ENCODE data around the gene ADARB2.
"Not testable (repeated sequence)": the region's sequence is repeated elsewhere in the genome, so short reads cannot be mapped to it uniquely, and the experiment has no call there.

ADARB2 gene

DNA sequence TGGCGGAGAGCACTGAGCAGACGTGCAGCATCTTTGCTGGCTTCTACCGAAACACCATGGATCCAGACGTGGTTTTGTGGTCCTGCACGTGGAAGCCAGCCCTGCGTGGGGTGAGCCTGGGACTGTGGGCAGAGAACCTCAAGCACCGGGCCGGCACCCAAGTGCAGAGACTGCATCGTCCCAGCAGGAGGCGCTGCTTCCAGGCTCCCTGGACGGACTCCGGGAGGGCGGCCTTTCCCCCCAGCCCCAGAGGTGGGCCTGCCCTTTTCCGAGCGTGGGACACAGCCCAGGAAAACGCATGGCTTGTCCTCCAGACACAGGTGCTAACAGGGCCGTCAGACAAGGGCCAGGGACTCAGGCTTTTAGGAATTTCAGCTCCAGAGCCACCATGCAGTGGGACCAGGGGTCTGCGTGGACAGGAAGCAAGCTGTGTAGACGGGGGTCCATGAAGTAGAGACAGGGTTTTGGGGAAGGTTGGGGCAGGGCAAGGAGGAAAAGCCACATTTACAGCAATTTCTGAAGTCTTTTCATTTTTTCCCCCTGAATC is 377.2 kb downstream of the ADARB2 start:
- no peak for DNase-seq

DNA sequence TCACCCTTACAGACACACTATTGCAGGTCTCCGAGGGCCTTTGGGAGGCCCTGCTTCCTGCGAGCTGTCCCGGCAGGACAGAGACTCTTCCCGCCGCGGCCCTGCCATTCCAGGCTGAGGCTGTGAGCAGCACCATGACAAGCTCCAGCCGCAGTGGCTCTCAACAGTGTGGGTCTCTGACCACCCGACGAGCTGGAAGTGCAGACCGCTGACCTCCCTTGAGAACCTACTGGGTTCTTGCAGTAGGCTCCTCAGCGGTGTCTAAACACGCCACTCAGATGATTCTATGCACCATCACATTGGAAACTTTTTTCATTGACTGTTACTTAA is 377.7 kb downstream of the ADARB2 start:
- DNase-seq = no peak

DNA sequence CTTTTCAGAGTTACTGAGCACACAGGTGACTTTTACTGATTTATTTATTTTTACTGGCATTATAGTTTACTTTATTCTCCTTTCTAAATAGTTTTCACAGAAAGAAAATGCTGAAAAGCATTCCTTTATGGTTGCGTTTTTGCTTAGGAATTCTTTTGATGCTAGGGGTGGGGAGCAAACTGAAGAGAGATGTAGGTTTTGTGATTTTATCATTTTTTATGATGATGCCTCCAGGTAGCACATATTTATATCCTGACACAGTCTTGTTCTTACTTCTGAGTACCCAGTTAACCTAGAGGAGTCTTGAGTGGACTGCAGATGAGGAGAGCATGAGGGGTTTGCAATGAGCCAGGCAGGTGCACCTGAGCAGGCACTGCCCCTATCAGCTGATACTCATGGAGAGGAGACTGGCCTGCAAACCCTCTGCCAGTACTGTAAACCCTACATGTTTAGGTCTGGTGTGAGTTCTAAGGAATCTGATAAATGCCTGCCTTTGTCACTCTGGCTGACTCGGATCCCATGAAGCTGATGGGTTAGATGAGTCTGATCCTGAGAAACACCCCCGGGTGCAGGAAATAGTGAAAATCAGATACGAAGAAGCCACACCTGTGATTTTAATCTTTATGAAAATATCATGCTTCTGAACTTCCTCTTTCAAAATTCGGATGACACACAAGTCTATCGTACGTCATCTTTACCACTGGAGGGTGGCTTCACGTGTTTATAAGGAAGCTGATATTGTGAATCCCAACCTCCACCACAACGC is 378.3 kb downstream of the ADARB2 start:
- no peak for DNase-seq

DNA sequence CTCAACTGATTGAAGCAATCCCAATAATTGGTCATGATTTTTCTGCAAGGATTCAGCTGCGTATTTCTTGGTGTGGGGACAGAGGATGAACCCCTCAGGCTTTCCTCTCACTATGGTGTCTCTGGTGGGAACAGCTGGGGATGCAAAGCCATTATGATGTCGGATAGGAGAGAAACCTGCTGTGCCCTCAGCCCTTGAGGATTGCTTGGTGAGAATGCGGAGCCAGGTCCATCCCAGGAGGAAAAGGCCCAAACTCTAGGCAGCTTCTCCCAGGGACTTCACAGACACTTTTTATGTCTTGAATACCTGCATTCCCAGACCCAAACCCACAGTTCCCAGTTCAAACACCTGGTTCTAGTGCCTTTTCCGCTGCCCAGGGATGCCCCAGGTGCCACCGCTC is 379.2 kb downstream of the ADARB2 start:
- no peak for DNase-seq

DNA sequence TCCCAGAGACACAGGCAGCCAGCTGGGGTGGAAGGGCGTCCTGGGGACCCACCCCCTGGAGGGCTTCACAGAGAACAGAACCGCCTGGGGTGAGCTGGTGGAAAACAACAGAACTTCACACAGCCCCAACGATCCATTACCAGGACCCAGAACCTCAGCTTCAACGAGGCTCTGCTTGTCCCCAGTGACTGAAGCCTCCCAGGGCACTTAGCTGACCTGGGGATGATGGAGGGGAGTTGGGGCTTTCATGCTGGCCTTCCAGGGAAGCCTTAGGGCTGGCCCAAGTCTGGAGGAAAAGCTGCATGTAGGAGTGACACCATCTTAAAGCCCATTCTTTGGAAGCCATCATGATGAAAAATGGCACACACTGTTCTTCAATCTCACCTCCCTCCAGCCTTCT is 381.0 kb downstream of the ADARB2 start:
- no peak for DNase-seq

DNA sequence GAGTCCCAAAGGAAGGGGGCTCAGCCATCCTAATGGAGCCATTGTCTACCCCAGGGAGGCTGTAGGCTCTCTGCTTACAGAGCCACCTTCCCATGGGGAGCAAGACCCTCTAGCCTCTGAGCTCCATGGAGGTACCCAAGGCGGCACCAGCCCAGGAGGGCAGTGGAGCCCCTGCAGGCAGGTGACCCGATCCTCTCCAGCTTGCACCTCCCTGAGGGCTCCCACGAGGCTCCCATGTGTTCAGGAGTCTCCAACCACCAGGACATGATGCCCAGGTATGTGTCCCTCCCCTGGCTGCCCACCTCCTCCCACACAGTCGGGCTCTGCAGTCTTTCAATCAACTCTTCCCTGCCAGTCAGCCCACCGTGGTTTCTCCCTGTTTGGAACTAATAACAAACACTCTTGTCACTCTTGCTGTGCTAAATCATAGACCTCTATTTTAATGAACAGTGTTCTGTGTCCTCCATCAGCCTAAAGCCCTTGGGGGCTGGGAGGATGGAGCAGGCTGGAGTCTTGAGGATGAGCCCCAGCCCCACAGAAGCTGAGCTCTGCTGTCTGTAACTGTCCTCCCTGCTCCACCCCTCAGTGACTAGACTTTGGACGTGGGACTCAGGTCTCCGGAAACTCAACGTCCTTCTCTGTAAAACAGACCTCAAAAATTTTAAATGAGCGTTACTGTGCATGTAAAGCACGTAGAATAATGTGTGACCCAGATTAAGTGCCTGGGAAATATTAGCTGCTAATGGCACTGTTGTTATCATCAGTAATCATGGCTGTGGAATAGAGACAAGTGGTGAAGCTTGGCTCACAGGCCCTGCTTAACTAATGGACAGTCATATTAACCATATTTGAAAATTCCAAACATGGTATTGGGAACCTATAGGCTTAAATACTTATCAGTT is 382.3 kb downstream of the ADARB2 start:
- DNase-seq = no peak

DNA sequence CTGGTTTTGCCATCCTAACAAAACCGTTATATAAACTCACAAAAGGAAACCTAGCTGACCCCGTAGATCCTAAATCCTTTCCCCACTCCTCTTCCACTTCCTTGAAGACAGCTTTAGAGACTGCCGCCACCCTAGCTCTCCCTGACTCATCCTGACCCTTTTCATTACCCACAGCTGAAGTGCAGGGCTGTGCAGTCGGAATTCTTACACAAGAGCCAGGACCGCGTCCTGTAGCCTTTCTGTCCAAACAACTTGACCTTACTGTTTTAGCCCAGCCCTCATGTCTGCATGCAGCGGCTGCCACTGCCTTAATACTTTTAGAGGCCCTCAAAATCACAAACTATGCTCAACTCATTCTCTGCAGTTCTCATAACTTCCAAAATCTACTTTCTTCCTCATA is 385.0 kb downstream of the ADARB2 start:
- not testable (repeated sequence) for DNase-seq

DNA sequence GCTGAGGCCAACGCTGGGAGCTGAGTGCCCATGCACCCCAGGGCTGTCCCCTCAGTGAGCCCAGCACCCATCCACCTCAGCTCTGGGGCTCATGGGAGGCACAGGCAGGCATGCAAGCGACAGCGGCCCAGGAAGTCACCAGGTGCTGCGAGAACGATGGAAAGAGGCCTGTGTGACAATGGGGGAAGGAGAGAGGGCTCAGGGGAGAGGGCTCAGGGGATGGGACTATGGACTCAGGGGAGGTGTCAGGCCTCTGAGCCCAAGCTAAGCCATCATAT is 388.6 kb downstream of the ADARB2 start:
- DNase-seq = no peak

DNA sequence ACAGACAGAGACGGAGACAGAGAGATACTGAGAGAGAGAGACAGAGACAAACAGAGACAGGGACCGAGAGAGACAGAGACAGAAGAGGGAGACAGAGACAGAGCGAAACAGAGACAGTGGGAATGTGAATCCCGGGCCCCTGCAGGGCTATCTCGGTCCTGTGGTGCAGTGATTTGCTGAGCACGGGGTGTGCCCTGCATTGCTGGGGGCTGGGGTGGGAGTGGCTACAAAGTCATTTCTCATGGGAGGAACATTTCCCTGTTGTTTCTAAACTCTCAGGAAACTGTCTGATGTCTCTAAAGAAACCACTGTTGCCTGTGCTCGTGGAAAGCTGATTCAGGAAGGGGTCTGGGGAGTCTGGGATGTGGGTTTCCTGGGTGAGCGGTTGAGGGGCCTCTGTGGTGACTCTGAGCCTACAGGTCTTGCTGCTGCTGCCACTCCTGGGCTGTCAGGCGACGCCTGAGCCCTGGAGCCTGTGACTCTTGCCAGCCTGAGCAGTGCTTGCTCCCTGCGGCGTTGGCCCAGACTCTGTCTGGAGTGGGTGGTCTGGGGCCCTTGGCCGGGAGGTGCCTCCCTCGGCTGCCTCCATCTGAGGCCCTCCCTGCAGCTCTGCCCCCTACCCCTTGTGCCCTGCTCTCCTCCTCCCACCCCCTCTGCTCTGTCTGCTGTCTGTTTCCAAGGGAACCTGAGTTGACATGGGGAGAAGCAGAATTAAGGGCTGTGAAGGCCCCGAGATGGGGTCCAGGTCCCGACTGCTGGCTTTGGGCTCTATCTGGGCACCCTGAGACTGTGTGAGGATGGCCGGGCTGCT is 389.2 kb downstream of the ADARB2 start:
- no peak for DNase-seq

DNA sequence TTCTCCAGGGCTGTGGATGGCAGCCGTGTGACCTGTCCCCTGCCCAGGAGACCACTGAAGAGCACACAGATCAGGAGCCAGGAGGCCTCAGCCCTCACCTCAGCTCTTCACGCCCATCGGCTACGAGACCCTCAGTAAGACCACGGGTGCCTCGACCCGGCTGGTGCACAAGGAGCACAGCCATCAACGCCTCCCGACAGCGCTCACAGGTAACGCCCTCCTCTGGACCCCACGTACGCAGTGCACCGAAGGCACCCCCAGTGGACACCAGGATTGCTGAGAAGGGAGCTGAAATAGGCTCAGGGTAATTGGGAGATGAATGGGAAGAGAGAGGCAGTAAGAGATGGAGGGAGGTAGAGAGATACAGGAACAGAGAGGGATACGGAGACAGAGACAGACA is 389.8 kb downstream of the ADARB2 start:
- DNase-seq = no peak

DNA sequence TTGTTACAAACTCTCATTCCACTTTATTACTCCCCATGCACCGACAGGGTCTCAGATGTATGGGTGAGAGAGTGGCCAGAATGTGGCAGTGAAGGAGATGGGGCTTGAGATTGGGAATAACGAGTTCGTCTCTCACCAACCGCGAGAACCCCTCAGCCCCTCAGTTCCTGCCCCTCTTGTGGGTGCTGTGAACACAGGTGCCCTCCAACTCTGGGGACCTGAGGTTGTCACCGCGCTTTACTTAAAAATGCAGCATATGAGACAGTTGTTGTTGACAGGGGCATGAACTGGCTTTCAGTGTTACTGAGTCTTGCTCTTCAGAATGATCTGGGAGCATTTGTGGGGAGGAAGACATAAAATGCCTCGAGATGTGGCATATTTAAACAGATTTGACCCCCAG is 391.1 kb downstream of the ADARB2 start:
- no peak for DNase-seq

DNA sequence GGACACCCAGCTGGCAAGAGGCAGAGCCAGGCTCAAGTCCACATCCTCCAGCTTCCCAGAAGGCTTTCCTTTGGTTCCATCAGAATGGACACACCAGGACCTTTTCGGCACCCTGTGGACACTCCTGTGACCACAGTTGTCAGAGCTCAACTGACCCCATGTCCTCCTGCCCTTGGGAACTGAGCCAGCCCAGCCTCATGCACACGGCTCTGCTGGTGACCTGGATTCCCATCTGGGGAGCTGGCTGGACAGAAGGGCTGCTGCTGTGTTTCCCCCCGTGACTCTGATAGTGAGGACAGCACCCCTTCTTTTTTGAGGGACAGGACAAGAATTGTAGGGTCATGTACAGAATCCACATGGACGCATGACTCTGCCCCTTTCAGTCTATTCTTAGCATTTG is 392.0 kb downstream of the ADARB2 start:
- no peak for DNase-seq

DNA sequence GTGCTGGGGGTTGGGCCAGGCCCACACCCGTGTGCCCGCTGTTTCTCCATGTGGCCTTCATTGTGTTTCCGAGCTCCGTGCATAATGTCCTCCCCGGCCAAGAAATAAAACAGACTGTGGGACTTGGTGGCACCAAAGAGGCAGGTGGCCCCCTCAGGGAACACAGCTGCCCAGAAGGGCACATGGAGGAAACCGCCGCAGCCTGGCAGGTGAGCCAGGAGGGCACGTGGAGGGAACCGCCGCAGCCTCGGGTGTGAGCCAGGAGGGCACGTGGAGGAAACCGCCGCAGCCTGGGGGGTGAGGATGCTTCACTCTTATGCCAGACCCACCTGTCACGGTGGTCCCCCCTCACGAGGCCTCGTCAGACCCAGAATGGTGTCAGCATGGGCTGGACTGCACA is 392.5 kb downstream of the ADARB2 start:
- no peak for DNase-seq

DNA sequence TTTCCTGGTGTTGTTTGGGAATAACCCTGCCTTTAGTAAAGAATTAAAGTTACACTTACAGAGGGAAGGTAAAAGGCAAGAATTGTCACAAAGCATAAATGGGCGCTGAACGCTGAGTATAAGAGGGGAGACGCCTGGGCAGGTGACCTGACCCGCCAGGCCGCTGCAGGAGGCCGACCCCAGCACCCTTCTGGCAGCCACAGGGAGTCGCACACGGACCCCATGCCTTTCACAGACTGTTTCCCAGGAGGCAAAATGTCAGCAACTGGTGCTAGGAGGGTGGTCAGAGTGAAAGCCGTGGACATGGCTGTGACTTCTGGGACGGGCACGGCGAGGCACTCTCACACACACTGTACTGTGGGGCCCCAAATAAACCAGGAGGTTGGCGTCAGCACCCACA is 392.9 kb downstream of the ADARB2 start:
- DNase-seq = no peak

DNA sequence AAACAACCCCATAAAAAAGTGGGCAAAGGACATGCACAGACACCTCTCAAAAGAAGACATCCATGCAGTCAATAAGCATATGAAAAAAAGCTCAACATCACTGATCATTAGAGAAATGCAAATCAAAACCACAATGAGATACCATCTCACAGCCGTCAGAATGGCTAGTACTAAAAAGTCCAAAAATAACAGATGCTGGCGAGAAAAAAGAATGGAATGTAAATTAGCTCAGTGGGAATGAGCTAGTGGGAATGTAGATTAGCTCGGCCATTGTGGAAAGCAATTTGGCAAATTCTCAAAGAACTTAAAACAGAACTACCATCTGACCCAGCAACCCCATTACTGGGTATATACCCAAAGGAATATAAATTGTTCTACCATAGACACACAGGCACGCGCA is 394.1 kb downstream of the ADARB2 start:
- no peak for DNase-seq

DNA sequence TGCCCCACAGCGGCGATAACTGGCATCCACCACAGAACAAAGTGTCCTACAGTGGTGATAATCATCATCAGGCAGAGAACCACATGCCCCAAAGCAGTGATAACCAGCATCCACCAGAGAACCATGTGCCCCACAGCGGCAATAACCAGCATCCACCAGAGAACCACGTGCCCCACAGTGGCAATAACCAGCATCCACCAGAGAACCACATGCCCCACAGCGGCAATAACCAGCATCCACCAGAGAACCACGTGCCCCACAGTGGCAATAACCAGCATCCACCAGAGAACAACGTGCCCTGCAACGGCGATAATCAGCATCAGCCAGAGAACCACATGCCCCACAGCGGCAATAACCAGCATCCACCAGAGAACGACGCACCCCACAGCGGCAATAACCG is 396.3 kb downstream of the ADARB2 start:
- not testable (repeated sequence) for DNase-seq

DNA sequence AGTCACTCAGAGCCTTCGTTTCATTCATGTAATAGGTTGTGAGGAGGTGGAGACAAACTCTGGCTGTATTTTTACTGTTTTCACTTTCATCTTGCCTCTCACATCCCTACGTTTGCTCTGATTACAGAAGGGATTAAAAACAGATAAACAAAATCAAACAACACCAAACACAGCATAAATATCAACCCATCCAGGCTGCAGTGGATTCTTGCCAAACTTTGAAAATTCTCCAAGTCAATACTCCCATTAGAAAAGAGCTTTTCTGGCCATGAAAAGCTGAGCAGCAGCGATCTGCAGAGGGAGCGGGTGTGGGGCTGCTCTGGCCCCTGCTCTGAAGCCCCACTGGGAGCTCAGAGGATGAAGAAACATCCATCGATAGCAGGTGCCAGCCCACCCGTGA is 397.9 kb downstream of the ADARB2 start:
- no peak for DNase-seq

DNA sequence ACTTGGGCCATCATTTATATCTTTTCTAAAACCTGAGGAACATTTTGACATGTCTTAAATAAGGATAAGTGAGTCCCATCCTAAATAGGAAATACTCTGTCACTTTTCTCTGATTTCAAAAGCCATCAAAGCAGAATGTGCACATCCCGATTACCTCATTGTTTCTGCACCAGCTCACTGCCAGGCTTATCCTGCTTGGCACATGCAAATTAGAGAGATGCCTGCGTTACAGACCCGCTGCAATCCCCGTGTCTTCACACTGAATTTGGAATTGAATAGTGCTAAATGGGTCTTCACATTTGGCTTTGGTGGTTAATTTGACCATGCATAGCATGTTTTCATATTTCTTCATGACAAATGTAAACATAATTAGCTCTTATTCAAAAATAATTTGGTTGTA is 401.7 kb downstream of the ADARB2 start:
- DNase-seq = no peak

DNA sequence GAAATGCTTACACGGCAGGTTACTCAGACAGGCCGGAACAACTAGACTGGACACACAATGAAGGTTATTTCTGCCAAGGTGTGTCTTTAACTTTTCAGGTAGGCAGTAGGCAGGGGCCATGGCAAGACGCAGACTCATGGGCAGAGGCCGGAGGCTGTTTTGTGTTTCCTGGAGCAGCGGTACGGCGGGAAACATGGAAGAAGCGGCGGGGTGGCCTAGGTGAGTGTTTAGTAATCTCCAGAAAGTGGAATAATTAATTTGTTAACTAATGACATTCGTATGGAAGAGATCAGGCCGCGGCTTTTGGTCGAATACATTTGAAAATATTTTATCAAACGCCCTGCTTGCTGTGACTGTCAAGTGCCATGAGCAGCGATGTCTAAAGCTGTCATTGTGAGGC is 403.3 kb downstream of the ADARB2 start:
- DNase-seq = no peak

DNA sequence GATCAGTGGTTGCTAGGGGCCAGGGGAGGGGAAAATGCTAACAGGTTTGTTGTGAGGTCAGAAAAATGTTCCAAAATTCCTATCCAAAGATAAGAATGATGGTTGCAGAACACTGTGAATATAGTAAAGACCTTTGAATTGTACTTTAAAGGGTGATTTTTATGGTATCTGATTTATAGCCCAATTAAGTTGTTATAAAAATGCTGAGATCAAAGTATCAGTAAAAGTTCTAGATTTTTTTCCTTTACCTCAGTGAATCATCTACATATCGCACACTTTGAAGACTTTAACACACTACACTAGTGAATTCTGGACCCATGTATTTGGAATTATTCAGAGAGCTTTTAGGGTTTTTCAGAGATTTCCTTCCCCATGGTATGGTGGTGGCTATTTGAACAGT is 405.8 kb downstream of the ADARB2 start:
- no peak for DNase-seq

DNA sequence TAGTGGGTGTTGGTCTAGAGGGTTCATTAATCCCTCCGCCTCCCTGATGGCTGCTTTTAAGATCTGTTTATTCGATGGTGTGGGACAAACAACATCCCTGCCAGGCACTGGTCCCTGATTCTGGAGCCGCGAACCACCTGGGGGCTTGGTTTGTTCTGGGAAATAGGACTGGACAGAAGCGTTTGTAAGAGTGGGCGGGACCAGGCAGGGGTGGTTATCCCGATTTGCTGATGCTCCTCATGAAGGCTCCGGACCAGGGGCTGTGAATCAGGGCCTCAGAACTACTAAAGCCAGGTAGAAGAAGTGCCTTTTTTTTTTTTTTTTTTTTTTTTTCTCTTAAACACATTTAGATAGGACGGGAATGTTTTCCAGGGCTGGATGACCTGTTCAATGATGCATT is 407.7 kb downstream of the ADARB2 start:
- DNase-seq = no peak

DNA sequence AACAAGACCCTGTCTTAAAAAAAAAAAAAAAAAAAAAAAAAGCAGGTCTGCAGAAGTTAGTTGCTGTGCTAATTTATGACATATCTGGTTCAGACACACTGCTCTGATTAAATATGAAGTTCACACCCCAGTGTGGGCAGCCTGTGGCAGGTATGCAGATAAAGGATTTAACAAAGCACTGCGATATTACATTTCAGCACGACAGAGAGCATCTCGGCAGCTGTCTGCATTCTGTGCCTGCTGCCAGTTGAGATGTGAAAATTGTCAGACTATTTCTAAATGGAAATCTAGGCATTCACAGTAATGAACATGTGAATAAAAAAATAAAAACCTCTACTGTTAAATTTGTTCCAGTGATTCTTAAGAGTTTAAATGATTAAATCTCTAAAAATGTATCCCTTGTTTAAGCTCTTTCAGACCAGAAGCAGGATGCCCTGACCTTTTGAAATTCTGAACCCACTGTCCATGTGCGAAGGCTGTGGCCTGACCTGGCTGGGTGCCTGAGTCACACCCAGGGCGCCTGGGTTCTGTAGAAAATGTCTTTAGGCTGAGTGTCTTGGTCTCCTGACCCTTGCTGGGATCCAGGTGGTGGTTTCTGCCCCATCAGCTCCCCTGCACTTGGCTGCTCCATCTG is 408.2 kb downstream of the ADARB2 start:
- DNase-seq = no peak

DNA sequence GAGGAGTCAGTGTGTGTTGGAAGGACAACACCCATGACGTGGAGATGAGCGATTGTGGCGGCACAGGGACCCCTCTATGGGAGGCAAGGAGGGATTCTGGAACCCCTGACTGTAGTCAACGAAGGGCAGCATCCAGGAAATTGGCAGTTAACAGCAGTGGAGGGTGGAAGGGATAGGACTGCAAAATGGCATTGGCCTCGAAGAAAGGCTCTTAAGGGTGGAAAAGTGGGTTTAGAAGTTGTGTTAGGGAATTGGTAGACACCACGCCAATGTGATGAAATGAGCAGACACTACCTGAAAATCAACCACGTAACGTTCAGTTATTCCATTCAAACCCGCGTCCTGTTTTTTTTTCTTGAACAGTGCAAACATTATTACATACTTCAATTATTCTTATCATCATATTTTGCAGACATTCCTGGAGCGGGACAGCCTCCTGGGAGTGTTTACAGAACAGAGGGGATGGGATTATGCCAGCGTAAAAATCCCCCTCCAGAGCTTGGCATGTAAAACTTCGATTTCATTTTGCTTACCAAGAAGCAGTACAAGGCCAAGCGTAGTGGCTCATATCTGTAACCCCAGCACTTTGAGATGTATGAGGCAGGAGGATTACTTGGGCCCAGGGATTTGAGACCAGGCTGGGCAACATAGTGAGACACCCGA is 409.0 kb downstream of the ADARB2 start:
- DNase-seq = no peak

Data from DMS53 (cell line).